GM12891 (cell line): ENCODE results near the gene WNT16. TPM values are rescaled to one million over a fixed set of nuclear protein-coding genes. Genes with fewer than 3 reads are reported as not detected.
"Not testable (repeated sequence)": the region's sequence is repeated elsewhere in the genome, so short reads cannot be mapped to it uniquely, and the experiment has no call there.

ENCODE experiments used
- DNase-seq: peaks from one replicate; pipeline ENCODE4 v3.0.0; 2011; ENCODE audit warnings: low spot score; ENCODE audit not compliant: insufficient read length
- FAIRE-seq: peaks from 2 replicates; lab custom pipeline; 2011; peaks lifted over from hg19 to GRCh38; lab: Jason Lieb, UNC
- PAX5 ChIP-seq: IDR thresholded peaks from 2 replicates; pipeline ENCODE4 v1.6.1; 2011; ENCODE audit warnings: low read length, moderate library complexity, mild to moderate bottlenecking; ENCODE audit not compliant: insufficient read depth, severe bottlenecking
- POLR2A ChIP-seq: IDR thresholded peaks from 2 replicates; pipeline ENCODE4 v1.6.1; 2011; ENCODE audit warnings: low read depth, low read length, control low read depth
- POLR2AphosphoS5 ChIP-seq: IDR thresholded peaks from 2 replicates; pipeline ENCODE4 v1.6.1; 2011; ENCODE audit warnings: low read depth, low read length, control low read depth
- POU2F2 ChIP-seq: IDR thresholded peaks from 2 replicates; pipeline ENCODE4 v1.6.1; 2011; ENCODE audit warnings: low read depth, mild to moderate bottlenecking, control low read depth, low read length, moderate library complexity
- SPI1 ChIP-seq: IDR thresholded peaks from 2 replicates; pipeline ENCODE4 v1.6.1; 2011; ENCODE audit warnings: low read depth, low read length, control low read depth
- TAF1 ChIP-seq: IDR thresholded peaks from 2 replicates; pipeline ENCODE4 v1.6.1; 2011; ENCODE audit warnings: low read depth, low read length, control low read depth
- polyA plus RNA-seq: library from polyadenylated mRNA; unstranded; fragments of >200 nt; gene quantifications from one replicate; pipeline ENCODE4 v1.2.1, GENCODE V29; 2012; ENCODE audit warnings: low read depth, missing spikeins, inconsistent platforms; ENCODE audit not compliant: missing spikeins

The WNT16 gene
- polyA plus RNA-seq = not detected

- no peak for FAIRE-seq
- DNase-seq = no peak
These were observed at the start of gene WNT16 for GRCh38 chr7:121328508-121329190. TSS of gene WNT16 (plus strand) at chr7:121329000. CDS start at chr7:121329293, 293 bp downstream.

GRCh38 chr7:121279060-121279620 is 49.7 kb upstream of the WNT16 start:
- no peak for TF ChIP-seq POLR2AphosphoS5
- TF ChIP-seq TAF1 = no peak
- no peak for TF ChIP-seq PAX5
- no peak for TF ChIP-seq POLR2A
- no peak for TF ChIP-seq POU2F2
- no peak for TF ChIP-seq SPI1
- DNase-seq (no peak), FAIRE-seq (peak; percentile 82)

More at GRCh38 chr7:121328508-121329190, at the start of gene WNT16:
- no peak for TF ChIP-seq POLR2AphosphoS5
- TF ChIP-seq POU2F2 = no peak
- no peak for TF ChIP-seq POLR2A
- TF ChIP-seq TAF1 = no peak
- TF ChIP-seq SPI1 = no peak
- TF ChIP-seq PAX5 = no peak

- DNase-seq (no peak), FAIRE-seq (no peak)
- TF ChIP-seq POLR2AphosphoS5 (no peak), PAX5 (no peak), TAF1 (no peak), SPI1 (no peak), POLR2A (no peak), POU2F2 (no peak)
These were observed 49.0 kb upstream of the WNT16 start for GRCh38 chr7:121279822-121280221.

GRCh38 chr7:121280656-121281055 is 48.1 kb upstream of the WNT16 start:
- FAIRE-seq (no peak), DNase-seq (no peak)
- TF ChIP-seq TAF1 = no peak
- TF ChIP-seq POLR2A = no peak
- no peak for TF ChIP-seq PAX5
- TF ChIP-seq POLR2AphosphoS5 = no peak
- TF ChIP-seq POU2F2 = no peak
- no peak for TF ChIP-seq SPI1

- TF ChIP-seq POU2F2 = no peak
- TF ChIP-seq TAF1 = no peak
- TF ChIP-seq POLR2AphosphoS5 = no peak
- no peak for TF ChIP-seq SPI1
- no peak for TF ChIP-seq POLR2A
- TF ChIP-seq PAX5 = no peak
- DNase-seq = no peak
These were observed 46.7 kb upstream of the WNT16 start for GRCh38 chr7:121282129-121282528.

GRCh38 chr7:121285066-121285667 is 43.6 kb upstream of the WNT16 start:
- TF ChIP-seq SPI1 (no peak), PAX5 (no peak), POLR2A (no peak), TAF1 (no peak), POLR2AphosphoS5 (no peak), POU2F2 (no peak)
- FAIRE-seq (no peak), DNase-seq (no peak)

More at GRCh38 chr7:121282129-121282528, 46.7 kb upstream of the WNT16 start:
- FAIRE-seq = no peak

GRCh38 chr7:121286186-121286585 is 42.6 kb upstream of the WNT16 start:
- TF ChIP-seq POU2F2 (no peak), TAF1 (no peak), SPI1 (no peak)
- FAIRE-seq (no peak), DNase-seq (no peak)

- no peak for DNase-seq
- FAIRE-seq = no peak
- TF ChIP-seq SPI1 (no peak), POU2F2 (no peak), POLR2A (no peak), TAF1 (no peak), PAX5 (no peak), POLR2AphosphoS5 (no peak)
These were observed 41.8 kb upstream of the WNT16 start for GRCh38 chr7:121286742-121287734.

GRCh38 chr7:121288894-121289293 is 39.9 kb upstream of the WNT16 start:
- no peak for DNase-seq
- TF ChIP-seq POLR2AphosphoS5 = no peak
- no peak for TF ChIP-seq POU2F2
- no peak for TF ChIP-seq SPI1
- no peak for TF ChIP-seq TAF1
- TF ChIP-seq POLR2A = no peak
- no peak for TF ChIP-seq PAX5
- no peak for FAIRE-seq

GRCh38 chr7:121289930-121290329 is 38.9 kb upstream of the WNT16 start:
- not testable (repeated sequence) for DNase-seq, FAIRE-seq
